Body of pancreas (tissue), 4 donors: ENCODE results near the gene CASP12.

Source experiments
- POLR2A ChIP-seq, 3 donors: fragments of 450-650 bp; IDR thresholded peaks; one replicate each; pipeline ENCODE4 v1.6.1; 2016; ENCODE audit warnings: antibody characterized with exemption in 3 of 3, mild to moderate bottlenecking in 2 of 3
- TF ChIP-seq, protein P1 (sequence below), 7 experiments: fragments of 450-650 bp in 4 of 7; fragments of 200-600 bp in 3 of 7; sonication (generic) in 3 of 7; IDR thresholded peaks; one replicate each; pipeline ENCODE4 v1.5.1; 2016 to 2019; ENCODE audit warnings: antibody characterized with exemption in 7 of 7

DNA sequence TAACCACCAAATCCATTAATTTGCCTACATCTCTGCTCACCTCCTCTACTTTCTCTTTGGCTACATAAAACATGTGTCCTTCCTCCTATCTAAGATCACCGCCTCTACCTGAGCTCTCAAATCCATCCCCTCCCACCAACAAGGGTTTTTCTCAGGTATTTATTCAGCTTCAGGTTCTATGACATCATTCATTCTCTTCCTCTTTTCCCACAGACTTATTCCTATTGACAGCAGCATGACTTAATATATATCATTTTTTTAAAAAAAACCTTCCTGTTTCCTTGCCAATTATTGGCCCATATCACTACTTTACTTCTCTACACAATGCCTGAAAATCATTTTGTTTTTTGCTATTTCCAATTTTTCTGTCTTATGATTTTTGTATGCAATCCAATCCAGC is 4.4 kb downstream of the CASP12 start:
- TF ChIP-seq, protein P1, sequence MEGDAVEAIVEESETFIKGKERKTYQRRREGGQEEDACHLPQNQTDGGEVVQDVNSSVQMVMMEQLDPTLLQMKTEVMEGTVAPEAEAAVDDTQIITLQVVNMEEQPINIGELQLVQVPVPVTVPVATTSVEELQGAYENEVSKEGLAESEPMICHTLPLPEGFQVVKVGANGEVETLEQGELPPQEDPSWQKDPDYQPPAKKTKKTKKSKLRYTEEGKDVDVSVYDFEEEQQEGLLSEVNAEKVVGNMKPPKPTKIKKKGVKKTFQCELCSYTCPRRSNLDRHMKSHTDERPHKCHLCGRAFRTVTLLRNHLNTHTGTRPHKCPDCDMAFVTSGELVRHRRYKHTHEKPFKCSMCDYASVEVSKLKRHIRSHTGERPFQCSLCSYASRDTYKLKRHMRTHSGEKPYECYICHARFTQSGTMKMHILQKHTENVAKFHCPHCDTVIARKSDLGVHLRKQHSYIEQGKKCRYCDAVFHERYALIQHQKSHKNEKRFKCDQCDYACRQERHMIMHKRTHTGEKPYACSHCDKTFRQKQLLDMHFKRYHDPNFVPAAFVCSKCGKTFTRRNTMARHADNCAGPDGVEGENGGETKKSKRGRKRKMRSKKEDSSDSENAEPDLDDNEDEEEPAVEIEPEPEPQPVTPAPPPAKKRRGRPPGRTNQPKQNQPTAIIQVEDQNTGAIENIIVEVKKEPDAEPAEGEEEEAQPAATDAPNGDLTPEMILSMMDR (IDR thresholded peaks at IDR 0.05) = no peak
- TF ChIP-seq POLR2A (IDR thresholded peaks at IDR 0.05) = no peak
